Keratinocyte (primary cell): ENCODE results near the gene DCUN1D2. TPM values are rescaled to one million over a fixed set of nuclear protein-coding genes. Genes with fewer than 3 reads are reported as not detected.

ENCODE experiments used
- DNase-seq: peaks from one replicate; pipeline ENCODE4 v3.0.0-alpha.2; 2011; ENCODE audit warnings: low read depth, missing footprints, low spot score
- FAIRE-seq: peaks from 2 replicates; lab custom pipeline; 2011; peaks lifted over from hg19 to GRCh38; lab: Jason Lieb, UNC
- H2AFZ ChIP-seq: 2 replicates; pipeline ENCODE4 v1.6.0; 2012; ENCODE audit warnings: low read length, control low read depth, inconsistent platforms; ENCODE audit not compliant: control insufficient read depth
- H3K27ac ChIP-seq: 2 replicates; pipeline ENCODE4 v1.5.1; 2011; ENCODE audit warnings: low read length; ENCODE audit not compliant: control insufficient read depth, insufficient read depth
- H3K27me3 ChIP-seq: 3 replicates; pipeline ENCODE4 v1.6.0; 2011; ENCODE audit warnings: low read length; ENCODE audit not compliant: control insufficient read depth, insufficient read depth; ENCODE audit errors: extremely low read depth
- H3K36me3 ChIP-seq, 2 experiments: 2 replicates in 1 of 2; 3 replicates in 1 of 2; pipeline ENCODE4 v1.5.1; 2011; ENCODE audit warnings: low read length in 2 of 2, mild to moderate bottlenecking in 1 of 2; ENCODE audit not compliant: control insufficient read depth in 2 of 2, insufficient read depth in 2 of 2; ENCODE audit errors: extremely low read depth in 1 of 2
- H3K4me1 ChIP-seq: 3 replicates; pipeline ENCODE4 v1.5.1; 2011; ENCODE audit warnings: low read length; ENCODE audit not compliant: control insufficient read depth, insufficient read depth; ENCODE audit errors: extremely low read depth
- H3K4me2 ChIP-seq: 3 replicates; pipeline ENCODE4 v1.6.0; 2011; ENCODE audit warnings: low read depth, low read length; ENCODE audit not compliant: control insufficient read depth, insufficient read depth; ENCODE audit errors: extremely low read depth
- H3K4me3 ChIP-seq, 3 experiments: fragments of 200-600 bp in 1 of 3; sonication (generic) in 1 of 3; 2 replicates in 2 of 3; 3 replicates in 1 of 3; pipeline ENCODE4 v1.5.1; 2011 to 2016; ENCODE audit warnings: low read length in 3 of 3, mild to moderate bottlenecking in 3 of 3, control low read depth in 2 of 3, inconsistent platforms in 1 of 3, low read depth in 1 of 3, mixed read lengths in 1 of 3, mixed run types in 1 of 3, moderate library complexity in 1 of 3; ENCODE audit not compliant: control insufficient read depth in 2 of 3, insufficient read depth in 2 of 3; ENCODE audit errors: extremely low read depth in 1 of 3
- H3K79me2 ChIP-seq: 2 replicates; pipeline ENCODE4 v1.6.0; 2012; ENCODE audit warnings: low read length; ENCODE audit not compliant: control insufficient read depth, insufficient read depth
- H3K9ac ChIP-seq: 3 replicates; pipeline ENCODE4 v1.6.0; 2011; ENCODE audit warnings: low read length; ENCODE audit not compliant: control insufficient read depth, insufficient read depth; ENCODE audit errors: extremely low read depth
- H3K9me1 ChIP-seq: 3 replicates; pipeline ENCODE4 v1.6.0; 2011; ENCODE audit warnings: low read length; ENCODE audit not compliant: control insufficient read depth, insufficient read depth; ENCODE audit errors: extremely low read depth
- H3K9me3 ChIP-seq: 2 replicates; pipeline ENCODE4 v1.5.1; 2012; ENCODE audit warnings: low read depth, low read length; ENCODE audit not compliant: control insufficient read depth
- H4K20me1 ChIP-seq: 3 replicates; pipeline ENCODE4 v1.6.0; 2011; ENCODE audit warnings: low read length; ENCODE audit not compliant: control insufficient read depth, insufficient read depth; ENCODE audit errors: extremely low read depth
- EZH2 ChIP-seq: IDR thresholded peaks from one replicate; pipeline ENCODE4 v1.6.1; 2012; ENCODE audit warnings: inconsistent platforms, mild to moderate bottlenecking, low read length, moderate library complexity
- dilution Hi-C: fragments of 300-500 bp; cut with MboI; formaldehyde crosslinking; loops from one replicate; pipeline ENCODE4 v1.7.0; 2020; ENCODE audit warnings: low sequenced_read_pairs; ENCODE audit not compliant: extremely low pct_ligation_motif_present
- polyA plus RNA-seq, 5 experiments: library from polyadenylated mRNA; depleted of rRNA in 3 of 5; stranded (reverse) in 3 of 5; stranded (forward) in 1 of 5; unstranded in 1 of 5; fragments of >200 nt; gene quantifications; 1 replicate in 1 of 5; 2 replicates in 3 of 5; 3 replicates in 1 of 5; pipeline versions ENCODE4 v1.2.1 to v1.2.3, GENCODE V29; 2011 to 2012; ENCODE audit warnings: missing spikeins in 2 of 5, low read depth in 1 of 5, low replicate concordance in 1 of 5
- TF ChIP-seq, protein P1 (sequence below), 3 experiments: IDR thresholded peaks in 1 of 3; conservative IDR thresholded peaks in 1 of 3; optimal IDR thresholded peaks in 1 of 3; 2 replicates in 2 of 3; 3 replicates in 1 of 3; pipeline versions ENCODE3 to v1.5.1; 2011; ENCODE audit warnings: low read length in 3 of 3, mild to moderate bottlenecking in 3 of 3, moderate library complexity in 2 of 3, control low read depth in 1 of 3, inconsistent platforms in 1 of 3; ENCODE audit not compliant: insufficient read depth in 2 of 3; ENCODE audit errors: extremely low read depth in 1 of 3

DCUN1D2 gene
- polyA plus RNA-seq, 1 donor (not counting 4 experiments of a cell fraction or from before 2014, with no cell fraction given): 9.1 TPM

DNA sequence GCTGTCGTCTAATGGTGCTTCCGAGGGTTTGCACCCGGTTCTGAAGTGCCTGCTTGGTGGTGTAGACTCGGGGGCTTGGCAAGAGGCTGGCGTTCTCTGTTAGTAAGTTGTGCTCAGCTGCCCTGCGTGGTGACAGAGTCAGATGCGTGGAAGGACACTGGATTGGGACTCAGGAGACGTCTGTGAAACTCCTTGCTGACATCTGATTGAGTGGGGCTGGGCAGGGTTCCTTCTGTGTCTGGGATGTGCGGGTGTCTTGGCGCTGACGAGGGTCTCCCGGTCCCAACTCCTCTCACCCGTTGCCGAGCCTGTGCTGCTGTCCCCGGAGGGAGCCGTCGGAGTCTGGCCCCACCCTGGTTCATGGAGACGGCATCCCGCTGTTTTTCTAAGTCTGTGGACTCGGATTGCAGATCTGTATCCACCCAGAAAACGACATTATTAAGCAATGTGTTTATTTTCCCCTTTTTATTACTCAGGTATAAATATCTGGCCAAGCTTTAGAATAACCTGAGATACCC is 16.4 kb upstream of the DCUN1D2 start:
- no peak overlapping the region for H2AFZ ChIP-seq
- H4K20me1 ChIP-seq: no peaks in the 10 kb centered on the region
- FAIRE-seq (no peak), DNase-seq (no peak)
- H3K9me3 ChIP-seq: no peaks in the 10 kb centered on the region
- dilution Hi-C loops: no loop called here
- no peak overlapping the region for H3K27ac ChIP-seq
- TF ChIP-seq, protein P1, sequence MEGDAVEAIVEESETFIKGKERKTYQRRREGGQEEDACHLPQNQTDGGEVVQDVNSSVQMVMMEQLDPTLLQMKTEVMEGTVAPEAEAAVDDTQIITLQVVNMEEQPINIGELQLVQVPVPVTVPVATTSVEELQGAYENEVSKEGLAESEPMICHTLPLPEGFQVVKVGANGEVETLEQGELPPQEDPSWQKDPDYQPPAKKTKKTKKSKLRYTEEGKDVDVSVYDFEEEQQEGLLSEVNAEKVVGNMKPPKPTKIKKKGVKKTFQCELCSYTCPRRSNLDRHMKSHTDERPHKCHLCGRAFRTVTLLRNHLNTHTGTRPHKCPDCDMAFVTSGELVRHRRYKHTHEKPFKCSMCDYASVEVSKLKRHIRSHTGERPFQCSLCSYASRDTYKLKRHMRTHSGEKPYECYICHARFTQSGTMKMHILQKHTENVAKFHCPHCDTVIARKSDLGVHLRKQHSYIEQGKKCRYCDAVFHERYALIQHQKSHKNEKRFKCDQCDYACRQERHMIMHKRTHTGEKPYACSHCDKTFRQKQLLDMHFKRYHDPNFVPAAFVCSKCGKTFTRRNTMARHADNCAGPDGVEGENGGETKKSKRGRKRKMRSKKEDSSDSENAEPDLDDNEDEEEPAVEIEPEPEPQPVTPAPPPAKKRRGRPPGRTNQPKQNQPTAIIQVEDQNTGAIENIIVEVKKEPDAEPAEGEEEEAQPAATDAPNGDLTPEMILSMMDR (optimal IDR thresholded peaks at IDR 0.05 in 1 of 3, IDR thresholded peaks at IDR 0.05 in 1 of 3, conservative IDR thresholded peaks at IDR 0.05 in 1 of 3; ENCODE audit: extremely low read depth in 1 of 3, insufficient read depth in 2 of 3, low read length in 3 of 3): no peak
- no peak for TF ChIP-seq EZH2
- no peaks in the 10 kb centered on the region for H3K9me1 ChIP-seq
- H3K9ac ChIP-seq: no peak overlapping the region
- peaks cover 1% of the 10 kb centered on the region for H3K79me2 ChIP-seq
- peaks cover 26 to 31% of the 10 kb centered on the region in 2 experiments for H3K36me3 ChIP-seq
- H3K4me1 ChIP-seq: no peaks in the 10 kb centered on the region
- H3K4me3 ChIP-seq: no peak overlapping the region
- H3K4me2 ChIP-seq: no peak overlapping the region
- no peaks in the 10 kb centered on the region for H3K27me3 ChIP-seq

DNA sequence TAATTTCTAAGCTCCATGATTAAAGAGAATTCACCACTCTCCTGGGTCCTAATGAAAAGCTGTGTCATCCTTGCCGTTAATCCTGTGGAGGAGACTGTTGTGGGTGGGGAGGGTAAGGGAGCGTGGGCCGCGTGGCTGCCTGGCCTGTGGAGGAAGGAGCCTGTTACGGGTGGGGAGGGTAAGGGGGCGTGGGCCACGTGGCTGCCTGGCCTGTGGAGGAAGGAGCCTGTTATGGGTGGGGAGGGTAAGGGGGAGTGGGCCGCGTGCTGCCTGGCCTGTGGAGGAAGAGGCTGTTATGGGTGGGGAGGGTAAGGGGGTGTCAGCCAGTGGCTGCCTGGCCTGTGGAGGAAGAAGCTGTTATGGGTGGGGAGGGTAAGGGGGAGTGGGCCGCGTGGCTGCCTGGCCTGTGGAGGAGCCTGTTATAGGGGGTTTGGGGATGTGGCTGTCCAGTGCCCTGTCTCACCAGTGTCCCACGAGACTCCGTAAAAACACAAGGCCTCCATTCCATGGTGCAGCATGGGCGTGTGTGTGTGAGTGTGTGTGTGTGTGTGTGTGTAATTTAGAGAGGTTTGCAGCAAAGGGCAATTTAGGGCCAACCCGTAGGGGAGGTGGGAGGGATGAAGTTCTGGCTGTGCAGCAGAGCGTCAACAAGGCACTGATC is 15.6 kb upstream of the DCUN1D2 start:
- Histone ChIP-seq H3K4me1 (no peaks in the 10 kb centered on the region), H3K79me2 (peaks cover 1% of the 10 kb centered on the region), H3K27me3 (no peaks in the 10 kb centered on the region), H3K9ac (no peak overlapping the region), H4K20me1 (no peaks in the 10 kb centered on the region), H3K9me3 (no peaks in the 10 kb centered on the region), H3K4me2 (no peak overlapping the region), H3K4me3 (no peak overlapping the region), H3K9me1 (no peaks in the 10 kb centered on the region), H3K27ac (no peak overlapping the region), H2AFZ (no peak overlapping the region), H3K36me3 (peaks cover 26 to 30% of the 10 kb centered on the region in 2 experiments)
- FAIRE-seq: no peak
- dilution Hi-C loops: no loop called here
- no peak for TF ChIP-seq EZH2
- TF ChIP-seq, protein P1 (optimal IDR thresholded peaks at IDR 0.05 in 1 of 3, IDR thresholded peaks at IDR 0.05 in 1 of 3, conservative IDR thresholded peaks at IDR 0.05 in 1 of 3; ENCODE audit: extremely low read depth in 1 of 3, insufficient read depth in 2 of 3, low read length in 3 of 3): no peak
- DNase-seq: no peak
